Ishikawa (cell line): ENCODE measurements around the gene PTPN14.

Experiments used
- CEBPB ChIP-seq: IDR thresholded peaks from 2 replicates; pipeline ENCODE4 v1.6.1; 2012
- CREB1 ChIP-seq: IDR thresholded peaks from 2 replicates; pipeline ENCODE4 v1.6.1; 2012; ENCODE audit warnings: low read depth
- EGR1 ChIP-seq: IDR thresholded peaks from 2 replicates; pipeline ENCODE4 v1.6.1; 2012
- EP300 ChIP-seq: IDR thresholded peaks from 2 replicates; pipeline ENCODE4 v1.6.1; 2012; ENCODE audit warnings: borderline replicate concordance
- FOXM1 ChIP-seq: IDR thresholded peaks from 2 replicates; pipeline ENCODE4 v1.6.1; 2012; ENCODE audit warnings: low read depth, borderline replicate concordance
- NFIC ChIP-seq: IDR thresholded peaks from 2 replicates; pipeline ENCODE4 v1.6.1; 2012
- RAD21 ChIP-seq: IDR thresholded peaks from 2 replicates; pipeline ENCODE4 v1.6.1; 2012; ENCODE audit warnings: low read depth
- TAF1 ChIP-seq: IDR thresholded peaks from 2 replicates; pipeline ENCODE4 v1.6.1; 2012; ENCODE audit warnings: low read depth, mild to moderate bottlenecking
- TCF12 ChIP-seq: IDR thresholded peaks from 2 replicates; pipeline ENCODE4 v1.6.1; 2012; ENCODE audit warnings: low read depth
- TEAD4 ChIP-seq: IDR thresholded peaks from 2 replicates; pipeline ENCODE4 v1.6.1; 2012
- USF1 ChIP-seq: IDR thresholded peaks from 2 replicates; pipeline ENCODE4 v1.6.1; 2012
- YY1 ChIP-seq: IDR thresholded peaks from 2 replicates; pipeline ENCODE4 v1.6.1; 2012; ENCODE audit warnings: low read depth
- ZBTB7A ChIP-seq: IDR thresholded peaks from 2 replicates; pipeline ENCODE4 v1.6.1; 2012; ENCODE audit warnings: low read depth
- TF ChIP-seq, protein P1 (sequence below): IDR thresholded peaks from 2 replicates; pipeline ENCODE4 v1.6.1; 2012
- TF ChIP-seq, protein P2 (sequence below): IDR thresholded peaks from 2 replicates; pipeline ENCODE4 v1.6.1; 2012; ENCODE audit warnings: low read depth, mild to moderate bottlenecking

The PTPN14 gene

DNA sequence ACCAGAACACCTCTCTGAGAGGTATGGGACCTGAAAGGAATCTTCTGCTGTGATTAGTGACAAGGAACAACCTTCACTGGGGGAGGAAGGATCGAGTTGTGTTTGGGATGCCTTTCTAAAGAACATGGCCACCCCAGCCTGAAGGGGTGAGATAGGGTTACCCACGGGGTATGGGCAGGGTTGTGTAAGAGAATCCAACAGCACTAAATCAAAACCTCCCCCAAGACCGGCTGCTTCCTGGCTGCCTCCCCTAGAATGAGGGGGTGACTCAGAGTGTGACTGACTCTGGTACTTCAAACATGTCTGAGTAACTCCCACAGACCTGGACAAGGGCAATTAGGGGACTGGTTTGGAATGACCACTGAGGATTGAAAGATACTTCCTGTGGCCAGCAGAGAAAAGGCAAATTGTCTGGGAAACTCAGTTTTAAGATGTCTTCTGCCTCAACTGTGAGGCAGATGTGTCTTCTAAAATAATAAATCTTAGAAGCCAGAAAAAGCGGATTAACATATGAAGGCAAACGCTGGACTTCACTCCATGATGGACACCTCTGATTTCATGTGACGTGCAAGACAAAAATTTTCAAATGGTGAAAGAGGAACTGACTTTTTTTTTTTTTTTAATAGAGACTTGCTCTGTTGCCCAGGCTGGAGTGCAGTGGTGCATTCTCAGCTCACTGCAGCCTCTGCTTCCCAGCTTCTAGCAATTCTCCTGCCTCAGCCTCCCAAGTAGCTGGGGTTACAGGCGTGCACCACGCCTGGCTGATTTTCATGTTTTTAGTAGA lies 6.7 kb upstream of the PTPN14 start:
- TF ChIP-seq EGR1: no peak

DNA sequence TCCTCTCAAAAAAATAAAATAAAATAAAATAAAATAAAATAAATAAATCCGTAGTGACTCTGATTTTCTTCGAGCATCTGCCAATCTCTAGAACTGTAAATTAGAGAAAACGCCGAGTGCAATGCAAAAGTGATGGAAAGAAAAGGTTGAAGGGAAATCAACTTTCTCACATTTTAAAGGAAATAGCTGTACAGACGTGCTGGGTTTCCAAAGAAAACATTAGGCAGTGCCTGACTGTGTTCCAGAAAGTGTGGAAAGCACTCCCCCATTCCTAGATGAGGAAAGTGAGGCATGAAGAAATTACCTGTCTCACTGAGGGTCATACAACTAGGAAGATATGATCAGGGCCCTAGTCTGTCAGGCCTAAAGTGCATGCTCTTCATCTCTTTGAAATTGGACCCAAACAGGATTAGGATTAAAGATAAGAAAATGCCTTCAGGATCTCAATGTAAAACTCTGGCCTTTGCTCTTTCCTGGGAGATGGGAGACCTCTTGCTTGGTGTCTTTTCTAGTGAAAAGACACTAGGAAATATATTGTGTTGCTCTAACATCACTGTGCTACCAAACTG lies 1.8 kb upstream of the PTPN14 start:
- TF ChIP-seq ZBTB7A (no peak), RAD21 (no peak), EGR1 (no peak), TEAD4 (no peak), YY1 (no peak), USF1 (no peak), FOXM1 (no peak), TCF12 (no peak), NFIC (no peak), CEBPB (no peak), TAF1 (no peak)
- TF ChIP-seq, protein P1, sequence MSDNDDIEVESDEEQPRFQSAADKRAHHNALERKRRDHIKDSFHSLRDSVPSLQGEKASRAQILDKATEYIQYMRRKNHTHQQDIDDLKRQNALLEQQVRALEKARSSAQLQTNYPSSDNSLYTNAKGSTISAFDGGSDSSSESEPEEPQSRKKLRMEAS: no peak

DNA sequence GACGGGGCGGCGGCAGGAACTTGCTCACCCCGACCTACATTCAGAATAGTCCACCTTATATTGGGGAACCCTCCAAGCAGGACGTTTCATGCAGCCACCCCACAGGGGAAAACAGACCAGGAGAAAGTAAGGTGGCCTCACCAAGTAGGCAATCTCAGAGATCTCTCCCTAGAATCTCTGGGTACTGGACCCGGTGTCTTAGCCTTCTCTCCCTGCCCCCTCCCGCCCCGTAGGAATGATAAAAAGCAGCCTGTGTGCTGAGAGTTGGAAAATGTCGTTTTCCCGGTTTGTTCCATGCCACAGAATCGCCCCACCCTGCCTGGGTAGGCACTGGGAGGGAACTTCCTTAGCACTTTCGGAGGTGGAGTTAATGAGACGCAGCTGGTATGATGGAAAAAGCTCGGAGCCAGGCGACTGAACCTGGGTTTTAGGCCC lies 789 bp upstream of the PTPN14 start:
- TF ChIP-seq, protein P2, sequence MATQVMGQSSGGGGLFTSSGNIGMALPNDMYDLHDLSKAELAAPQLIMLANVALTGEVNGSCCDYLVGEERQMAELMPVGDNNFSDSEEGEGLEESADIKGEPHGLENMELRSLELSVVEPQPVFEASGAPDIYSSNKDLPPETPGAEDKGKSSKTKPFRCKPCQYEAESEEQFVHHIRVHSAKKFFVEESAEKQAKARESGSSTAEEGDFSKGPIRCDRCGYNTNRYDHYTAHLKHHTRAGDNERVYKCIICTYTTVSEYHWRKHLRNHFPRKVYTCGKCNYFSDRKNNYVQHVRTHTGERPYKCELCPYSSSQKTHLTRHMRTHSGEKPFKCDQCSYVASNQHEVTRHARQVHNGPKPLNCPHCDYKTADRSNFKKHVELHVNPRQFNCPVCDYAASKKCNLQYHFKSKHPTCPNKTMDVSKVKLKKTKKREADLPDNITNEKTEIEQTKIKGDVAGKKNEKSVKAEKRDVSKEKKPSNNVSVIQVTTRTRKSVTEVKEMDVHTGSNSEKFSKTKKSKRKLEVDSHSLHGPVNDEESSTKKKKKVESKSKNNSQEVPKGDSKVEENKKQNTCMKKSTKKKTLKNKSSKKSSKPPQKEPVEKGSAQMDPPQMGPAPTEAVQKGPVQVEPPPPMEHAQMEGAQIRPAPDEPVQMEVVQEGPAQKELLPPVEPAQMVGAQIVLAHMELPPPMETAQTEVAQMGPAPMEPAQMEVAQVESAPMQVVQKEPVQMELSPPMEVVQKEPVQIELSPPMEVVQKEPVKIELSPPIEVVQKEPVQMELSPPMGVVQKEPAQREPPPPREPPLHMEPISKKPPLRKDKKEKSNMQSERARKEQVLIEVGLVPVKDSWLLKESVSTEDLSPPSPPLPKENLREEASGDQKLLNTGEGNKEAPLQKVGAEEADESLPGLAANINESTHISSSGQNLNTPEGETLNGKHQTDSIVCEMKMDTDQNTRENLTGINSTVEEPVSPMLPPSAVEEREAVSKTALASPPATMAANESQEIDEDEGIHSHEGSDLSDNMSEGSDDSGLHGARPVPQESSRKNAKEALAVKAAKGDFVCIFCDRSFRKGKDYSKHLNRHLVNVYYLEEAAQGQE: no peak
- peak; percentile 72 for TF ChIP-seq TCF12
- TF ChIP-seq TEAD4: peak; percentile 83; the same call in 1 of the 2 replicates

DNA sequence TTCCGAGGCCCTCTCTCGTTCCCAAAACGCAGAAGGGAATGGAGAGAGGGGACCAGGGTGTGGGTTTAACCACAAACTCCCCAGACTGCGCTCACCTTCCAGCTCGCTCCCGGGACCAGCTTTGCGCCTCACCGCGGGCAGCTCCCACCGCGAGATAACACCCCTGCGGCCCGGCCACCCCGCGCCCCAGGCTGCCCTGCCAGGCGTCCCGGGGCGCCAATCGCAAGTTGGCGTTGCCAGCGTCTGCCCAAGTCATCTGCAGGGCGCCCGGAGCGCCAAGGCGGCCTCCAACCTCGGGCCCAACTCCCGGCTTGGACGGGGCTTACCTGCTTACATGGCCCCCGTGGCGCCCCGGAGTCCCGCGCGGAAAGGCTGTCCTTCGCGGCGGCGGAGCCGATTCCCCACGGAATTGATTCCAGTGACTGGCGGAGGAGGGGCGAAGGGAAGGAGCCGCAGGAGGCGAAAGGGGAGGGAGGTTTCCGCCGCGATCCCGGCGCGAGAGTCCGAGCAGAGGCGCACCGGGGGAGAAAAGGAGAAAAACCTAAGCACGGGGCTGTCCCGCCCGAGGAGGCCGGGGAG lies 456 bp downstream of the PTPN14 start:
- TF ChIP-seq TAF1 (peak; percentile 10; the same call in 1 of the 2 replicates), CREB1 (no peak), EP300 (no peak), NFIC (no peak), USF1 (no peak), EGR1 (no peak), TCF12 (no peak; the same call in 1 of the 2 replicates), FOXM1 (no peak), TEAD4 (no peak), RAD21 (peak; percentile 1; the same call in 1 of the 2 replicates), YY1 (peak; percentile 18; the same call in 1 of the 2 replicates), CEBPB (no peak)
- TF ChIP-seq, protein P2: no peak

DNA sequence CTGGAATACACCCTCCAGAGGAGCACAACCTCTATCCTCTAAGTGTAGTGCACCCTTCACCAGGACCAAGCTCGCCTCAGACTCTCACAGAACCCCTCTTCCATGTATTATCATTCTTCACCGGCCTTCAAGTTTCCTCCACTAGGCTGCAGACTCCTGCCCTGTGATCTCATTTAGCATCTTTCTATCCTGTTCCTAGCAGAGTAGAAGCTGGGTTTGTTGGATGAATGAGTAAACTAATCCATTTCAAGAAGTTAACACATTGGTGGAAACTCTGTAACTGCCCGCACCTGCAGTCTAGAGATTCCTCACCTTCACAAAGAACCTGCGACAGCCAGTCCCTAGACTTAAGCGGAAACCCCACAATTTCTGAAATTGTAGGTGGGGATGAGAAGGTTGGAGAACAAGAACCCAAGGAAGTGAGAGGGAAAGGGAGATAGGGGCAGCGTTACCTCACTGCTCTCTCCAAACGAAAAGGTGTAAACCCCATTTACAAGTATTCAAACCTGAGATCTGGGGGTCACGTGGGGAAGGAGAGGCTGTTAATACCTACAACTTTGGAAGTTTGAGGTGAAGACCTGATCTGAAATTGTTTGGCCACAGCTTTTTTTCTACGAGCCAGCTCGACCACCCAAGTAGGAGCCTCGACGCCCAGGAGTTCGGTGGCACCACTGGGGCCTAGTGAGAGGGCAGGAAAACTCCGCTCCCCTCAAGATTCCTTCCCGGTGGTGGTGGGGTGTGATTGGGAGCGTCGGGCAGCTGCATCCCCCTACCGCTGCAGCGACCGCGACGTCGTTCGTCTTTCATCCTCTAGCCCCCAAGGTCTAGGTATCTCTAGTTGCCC lies 1.2 kb downstream of the PTPN14 start:
- TF ChIP-seq NFIC (no peak), YY1 (no peak), TEAD4 (no peak), EGR1 (no peak), CEBPB (no peak), TCF12 (no peak), RAD21 (no peak), TAF1 (no peak), CREB1 (no peak), FOXM1 (no peak), ZBTB7A (no peak)
